ENCODE measurements around the gene CAMLG. TPM values are rescaled to one million over a fixed set of nuclear protein-coding genes. Genes with fewer than 3 reads are reported as not detected.

The CAMLG gene
- total RNA-seq, 4 donors from 2014 or later: 12.7 to 31.0 (median 24.2) TPM

DNA sequence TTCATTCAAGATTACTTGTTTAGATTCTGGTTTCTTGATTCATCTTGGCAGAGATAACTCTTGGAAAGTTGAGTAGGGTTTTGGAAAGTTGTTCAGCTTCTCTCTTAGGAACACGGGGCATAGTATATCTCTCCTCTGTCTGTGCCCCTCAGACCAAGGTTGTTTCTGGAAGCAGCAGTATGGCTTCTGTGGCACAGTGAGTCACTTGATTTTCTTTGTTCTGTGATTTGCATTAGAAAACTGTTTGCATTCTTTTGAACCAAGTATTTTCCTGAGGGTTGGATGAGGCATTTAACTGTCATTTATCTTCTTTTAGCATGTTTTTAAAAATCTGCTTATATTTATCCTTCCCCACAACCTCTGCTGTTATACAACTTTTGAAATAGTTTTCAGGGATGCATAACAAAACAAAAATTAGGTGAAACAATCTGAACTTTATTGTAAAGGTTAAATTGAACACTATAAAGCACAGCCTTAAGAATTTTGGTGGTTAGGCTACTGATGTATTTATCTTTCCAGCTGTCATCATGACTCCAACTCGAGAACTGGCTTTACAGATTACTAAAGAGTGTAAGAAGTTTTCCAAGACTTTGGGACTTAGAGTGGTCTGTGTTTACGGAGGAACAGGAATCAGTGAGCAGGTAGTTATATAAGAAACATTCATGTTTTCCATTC is 46.7 kb downstream of the CAMLG start:
- intact Hi-C loops (cut with DNase I; ENCODE audit: low total_unique reads) (no loop called here), in situ Hi-C loops (cut with MboI; ENCODE audit: low pct_ligation_motif_present in 1 of 4, low pct_unique_long_range_greater_than_20kb in 1 of 4, low sequenced_read_pairs in 3 of 4) (no loop called here)
- TF ChIP-seq POLR2AphosphoS5 (IDR thresholded peaks at IDR 0.05) (no peak), EP300 (IDR thresholded peaks at IDR 0.05; ENCODE audit: low read depth) (no peak), POLR2A (IDR thresholded peaks at IDR 0.05) (no peak)
- TF ChIP-seq, protein P1, sequence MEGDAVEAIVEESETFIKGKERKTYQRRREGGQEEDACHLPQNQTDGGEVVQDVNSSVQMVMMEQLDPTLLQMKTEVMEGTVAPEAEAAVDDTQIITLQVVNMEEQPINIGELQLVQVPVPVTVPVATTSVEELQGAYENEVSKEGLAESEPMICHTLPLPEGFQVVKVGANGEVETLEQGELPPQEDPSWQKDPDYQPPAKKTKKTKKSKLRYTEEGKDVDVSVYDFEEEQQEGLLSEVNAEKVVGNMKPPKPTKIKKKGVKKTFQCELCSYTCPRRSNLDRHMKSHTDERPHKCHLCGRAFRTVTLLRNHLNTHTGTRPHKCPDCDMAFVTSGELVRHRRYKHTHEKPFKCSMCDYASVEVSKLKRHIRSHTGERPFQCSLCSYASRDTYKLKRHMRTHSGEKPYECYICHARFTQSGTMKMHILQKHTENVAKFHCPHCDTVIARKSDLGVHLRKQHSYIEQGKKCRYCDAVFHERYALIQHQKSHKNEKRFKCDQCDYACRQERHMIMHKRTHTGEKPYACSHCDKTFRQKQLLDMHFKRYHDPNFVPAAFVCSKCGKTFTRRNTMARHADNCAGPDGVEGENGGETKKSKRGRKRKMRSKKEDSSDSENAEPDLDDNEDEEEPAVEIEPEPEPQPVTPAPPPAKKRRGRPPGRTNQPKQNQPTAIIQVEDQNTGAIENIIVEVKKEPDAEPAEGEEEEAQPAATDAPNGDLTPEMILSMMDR (IDR thresholded peaks at IDR 0.05): no peak
- Histone ChIP-seq H3K9me3 (no peaks in the 10 kb centered on the region), H3K27ac (no peak overlapping the region), H3K36me3 (peaks cover 0 to 84% (median 33%) of the 10 kb centered on the region in 4 donors), H3K4me1 (no peaks in the 10 kb centered on the region), H3K4me3 (no peak overlapping the region), H3K27me3 (no peaks in the 10 kb centered on the region)
- DNase-seq: no peak
- 84 to 88% methylated on average over 3 of the region's 3 CpGs for WGBS, 2 donors (ENCODE audit: low coverage in 1 of 2)

DNA sequence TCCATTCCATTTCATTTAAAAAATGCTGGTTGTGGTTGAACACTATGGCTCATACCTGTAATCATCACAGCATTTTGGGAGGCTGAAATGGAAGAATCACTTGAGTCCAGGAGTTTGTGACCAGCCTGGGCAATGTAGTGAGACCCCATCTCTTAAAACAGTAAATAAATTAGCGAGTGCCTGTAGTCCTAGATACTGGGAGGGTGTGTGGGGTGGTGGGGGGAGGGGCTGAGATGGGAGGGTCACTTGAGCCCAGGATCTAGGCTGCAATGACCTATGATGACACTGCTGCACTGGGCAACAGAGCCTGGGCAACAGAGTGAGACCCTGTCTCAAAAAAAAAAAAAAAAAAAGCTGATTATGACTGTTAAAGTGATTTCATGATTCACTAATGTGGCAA is 49.3 kb downstream of the CAMLG start:
- Histone ChIP-seq H3K4me3 (no peak overlapping the region), H3K27ac (no peak overlapping the region), H3K27me3 (no peaks in the 10 kb centered on the region), H3K9me3 (no peaks in the 10 kb centered on the region), H3K4me1 (no peaks in the 10 kb centered on the region), H3K36me3 (peaks cover 0 to 79% (median 39%) of the 10 kb centered on the region in 4 donors)
- 96% methylated on average over 1 of the region's 1 CpG; no CpG with 5 or more reads in 1 of the 2 donors for WGBS, 2 donors (ENCODE audit: low coverage in 1 of 2)
- TF ChIP-seq EP300 (IDR thresholded peaks at IDR 0.05; ENCODE audit: low read depth) (no peak), POLR2AphosphoS5 (IDR thresholded peaks at IDR 0.05) (no peak)
- TF ChIP-seq, protein P1 (IDR thresholded peaks at IDR 0.05): no peak
- DNase-seq: no peak
- in situ Hi-C loops (cut with MboI; ENCODE audit: low pct_ligation_motif_present in 1 of 4, low pct_unique_long_range_greater_than_20kb in 1 of 4, low sequenced_read_pairs in 3 of 4): no loop called here
- intact Hi-C loops (cut with DNase I; ENCODE audit: low total_unique reads): no loop called here

DNA sequence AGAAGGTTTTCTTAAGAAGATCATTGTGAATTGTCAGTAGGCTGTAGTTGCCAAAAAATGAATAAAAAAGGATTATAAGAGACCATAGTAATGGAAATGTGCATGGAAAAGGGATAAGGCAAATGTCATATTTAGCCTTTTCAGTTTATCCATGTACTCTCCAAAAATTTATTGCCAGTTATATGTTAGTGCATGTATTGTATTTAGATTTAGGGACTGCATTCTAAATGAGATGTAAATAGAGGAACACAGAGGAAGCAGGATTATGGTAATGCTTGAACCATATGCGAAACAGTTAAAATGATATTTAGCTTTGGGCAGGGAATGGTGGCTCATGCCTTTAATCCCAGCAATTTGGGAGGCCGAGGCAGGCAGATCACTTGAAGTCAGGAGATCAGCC is 53.2 kb downstream of the CAMLG start:
- peaks cover 0 to 73% (median 36%) of the 10 kb centered on the region in 4 donors for H3K36me3 ChIP-seq
- in situ Hi-C loops (cut with MboI; ENCODE audit: low pct_ligation_motif_present in 1 of 4, low pct_unique_long_range_greater_than_20kb in 1 of 4, low sequenced_read_pairs in 3 of 4): no loop called here
- WGBS, 2 donors (ENCODE audit: low coverage in 1 of 2): 94 to 100% methylated on average over 1 to 2 of the region's 2 CpGs

DNA sequence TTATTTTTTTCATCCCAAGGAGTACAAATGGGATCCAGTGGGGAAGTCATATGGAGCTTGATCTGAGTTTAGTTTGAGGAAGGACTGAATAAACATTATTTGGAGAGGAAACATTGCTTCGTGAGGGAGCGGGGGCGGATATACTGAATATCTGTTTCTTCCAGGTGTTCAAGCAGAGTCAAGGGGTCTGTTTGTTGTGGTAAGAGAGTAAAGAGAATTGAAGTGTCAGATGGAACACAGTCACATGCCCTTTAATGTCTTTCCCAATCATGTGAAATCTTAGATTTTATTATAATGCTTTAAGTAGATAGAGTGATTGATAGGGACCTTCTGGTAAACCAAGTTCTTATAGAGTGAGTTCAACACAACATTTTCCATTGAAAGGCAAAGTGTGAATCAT is 53.9 kb downstream of the CAMLG start:
- Histone ChIP-seq H3K36me3 (peaks cover 0 to 73% (median 34%) of the 10 kb centered on the region in 4 donors), H3K9me3 (no peaks in the 10 kb centered on the region), H3K27ac (no peak overlapping the region), H3K27me3 (no peaks in the 10 kb centered on the region), H3K4me3 (no peak overlapping the region), H3K4me1 (no peaks in the 10 kb centered on the region)
- DNase-seq: no peak
- intact Hi-C loops (cut with DNase I; ENCODE audit: low total_unique reads) (no loop called here), in situ Hi-C loops (cut with MboI; ENCODE audit: low pct_ligation_motif_present in 1 of 4, low pct_unique_long_range_greater_than_20kb in 1 of 4, low sequenced_read_pairs in 3 of 4) (no loop called here)
- WGBS, 2 donors (ENCODE audit: low coverage in 1 of 2): 94 to 100% methylated on average over 1 to 3 of the region's 3 CpGs
- TF ChIP-seq, protein P1 (IDR thresholded peaks at IDR 0.05): no peak
- TF ChIP-seq POLR2AphosphoS5 (IDR thresholded peaks at IDR 0.05): no peak
- TF ChIP-seq POLR2A (IDR thresholded peaks at IDR 0.05): no peak
- TF ChIP-seq EP300 (IDR thresholded peaks at IDR 0.05; ENCODE audit: low read depth): no peak

More for the DNA sequence above, 53.2 kb downstream of the CAMLG start:
- no peak overlapping the region for H3K27ac ChIP-seq
- H3K4me3 ChIP-seq: no peak overlapping the region
- no peak for DNase-seq
- H3K4me1 ChIP-seq: no peaks in the 10 kb centered on the region
- intact Hi-C loops (cut with DNase I; ENCODE audit: low total_unique reads): no loop called here
- no peaks in the 10 kb centered on the region for H3K9me3 ChIP-seq
- TF ChIP-seq EP300 (IDR thresholded peaks at IDR 0.05; ENCODE audit: low read depth) (no peak), POLR2A (IDR thresholded peaks at IDR 0.05) (no peak), POLR2AphosphoS5 (IDR thresholded peaks at IDR 0.05) (no peak)
- TF ChIP-seq, protein P1 (IDR thresholded peaks at IDR 0.05): no peak
- H3K27me3 ChIP-seq: no peaks in the 10 kb centered on the region

All from transverse colon (tissue), 4 donors.